HG03378 (cell line): ENCODE results near the gene TEDC1.

Experiments
- ATAC-seq: cut with Tn5 transposase; IDR thresholded peaks from one replicate; pipeline ENCODE4 v1.9.1; 2021; ENCODE audit warnings: mild to moderate bottlenecking, moderate library complexity; ENCODE audit not compliant: unreplicated experiment

Gene TEDC1

GRCh38 chr14:105490572-105491365, at the start of gene TEDC1:
Gene TEDC1, plus strand, starts transcription at chr14:105491246. Its CDS starts 130 bp downstream, at chr14:105491376.
- peak; percentile 73 for ATAC-seq

- no peak for ATAC-seq
Measured at GRCh38 chr14:105442125-105442524, 48.9 kb upstream of the TEDC1 start.

- ATAC-seq = no peak
Measured at GRCh38 chr14:105442834-105443233, 48.2 kb upstream of the TEDC1 start.

- no peak for ATAC-seq
Measured at GRCh38 chr14:105444859-105445258, 46.2 kb upstream of the TEDC1 start.

GRCh38 chr14:105445290-105445689, 45.8 kb upstream of the TEDC1 start:
- ATAC-seq = no peak

- no peak for ATAC-seq
Measured at GRCh38 chr14:105445901-105446845, 44.9 kb upstream of the TEDC1 start.

- ATAC-seq = no peak
Measured at GRCh38 chr14:105446971-105447370, 44.1 kb upstream of the TEDC1 start.

GRCh38 chr14:105447651-105448640, 43.1 kb upstream of the TEDC1 start:
- ATAC-seq = no peak

GRCh38 chr14:105448706-105449111, 42.3 kb upstream of the TEDC1 start:
- no peak for ATAC-seq

GRCh38 chr14:105449276-105450122, 41.5 kb upstream of the TEDC1 start:
- ATAC-seq = no peak

- ATAC-seq = no peak
Measured at GRCh38 chr14:105450123-105450505, 40.9 kb upstream of the TEDC1 start.

GRCh38 chr14:105450864-105451720, 40.0 kb upstream of the TEDC1 start:
- no peak for ATAC-seq

- no peak for ATAC-seq
Measured at GRCh38 chr14:105452963-105453362, 38.1 kb upstream of the TEDC1 start.

GRCh38 chr14:105453847-105454246, 37.2 kb upstream of the TEDC1 start:
- ATAC-seq = no peak

GRCh38 chr14:105455086-105455640, 35.9 kb upstream of the TEDC1 start:
- no peak for ATAC-seq

- no peak for ATAC-seq
Measured at GRCh38 chr14:105455766-105456660, 35.0 kb upstream of the TEDC1 start.
